Fibroblast of peridontal ligament (primary cell): ENCODE data around the gene FAR2.
"Not testable (repeated sequence)": the region's sequence is repeated elsewhere in the genome, so short reads cannot be mapped to it uniquely, and the experiment has no call there.

Source experiments
- DNase-seq: peaks from one replicate; pipeline ENCODE4 v3.0.0-alpha.2; 2010; ENCODE audit errors: extremely low read depth

Gene FAR2

DNA sequence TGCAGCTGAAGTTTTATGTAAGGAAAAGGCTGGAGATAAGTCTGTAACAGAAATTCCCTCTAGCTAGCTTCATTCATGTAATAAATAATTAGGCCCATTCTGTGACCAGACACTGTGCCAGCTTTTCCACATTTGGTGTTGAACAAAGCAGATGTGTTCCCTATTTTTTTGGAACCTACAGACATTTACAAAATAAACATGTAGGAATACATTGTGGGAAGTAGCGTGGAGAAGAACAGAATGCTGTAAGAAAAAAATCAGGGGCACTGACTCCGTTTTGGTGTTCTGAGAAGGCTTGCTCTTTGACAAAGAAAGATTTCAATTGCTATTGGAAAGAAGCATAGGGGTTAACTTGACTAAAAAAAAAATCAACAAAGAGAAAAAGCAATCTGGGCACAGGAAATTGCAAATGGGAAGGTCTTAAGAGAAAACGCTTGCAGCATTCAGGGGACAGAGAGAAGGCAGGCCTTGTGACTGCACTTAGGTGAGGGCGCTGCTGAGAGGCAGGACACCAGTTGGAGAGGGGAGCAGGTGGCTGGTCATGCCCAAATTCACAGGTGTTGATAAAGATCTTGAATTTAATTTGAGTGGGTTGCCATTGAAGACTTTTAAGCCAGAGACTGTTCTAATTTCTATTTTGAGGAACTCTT is 4.0 kb downstream of the FAR2 start:
- no peak for DNase-seq

DNA sequence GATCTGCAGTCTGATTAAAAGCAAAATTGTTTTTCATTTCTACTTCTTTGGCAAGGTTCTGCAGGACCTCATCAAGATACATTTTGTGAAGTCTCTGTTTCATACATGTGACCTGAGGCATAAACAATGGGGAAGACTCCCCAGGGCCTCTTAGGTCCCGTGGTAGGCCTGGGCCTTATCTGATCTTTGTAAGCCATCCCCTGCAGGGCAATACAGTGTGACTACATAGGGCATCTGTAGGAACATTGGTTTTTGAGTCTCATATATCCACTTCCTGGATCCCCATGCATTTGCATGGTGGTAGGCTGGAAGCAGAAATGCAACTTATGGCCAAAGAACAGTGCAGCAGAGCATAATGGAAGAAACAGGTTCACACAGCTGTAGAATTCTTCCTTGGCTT is 6.0 kb downstream of the FAR2 start:
- no peak for DNase-seq

DNA sequence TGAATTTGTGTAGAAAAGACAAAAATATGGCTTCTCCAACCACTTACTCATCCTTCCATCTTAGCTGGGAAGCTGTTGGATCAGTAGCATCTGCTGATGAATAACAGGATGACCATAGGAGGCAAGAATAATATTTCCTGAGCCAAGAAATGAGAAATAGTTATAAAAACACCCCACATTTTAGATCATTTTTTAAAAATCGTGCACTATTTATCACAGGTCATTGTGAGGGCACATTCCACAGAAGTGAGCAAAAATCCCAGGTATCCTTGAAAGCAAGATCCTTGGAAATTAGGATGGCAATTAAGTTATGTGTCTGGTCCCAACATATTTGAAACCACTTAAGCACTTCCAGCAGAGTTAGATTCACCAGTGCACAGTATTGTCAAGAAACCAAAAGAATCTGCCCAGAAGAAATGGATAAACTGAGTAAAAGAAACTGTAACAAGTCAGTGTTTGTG is 8.4 kb downstream of the FAR2 start:
- peak; percentile 19 for DNase-seq

DNA sequence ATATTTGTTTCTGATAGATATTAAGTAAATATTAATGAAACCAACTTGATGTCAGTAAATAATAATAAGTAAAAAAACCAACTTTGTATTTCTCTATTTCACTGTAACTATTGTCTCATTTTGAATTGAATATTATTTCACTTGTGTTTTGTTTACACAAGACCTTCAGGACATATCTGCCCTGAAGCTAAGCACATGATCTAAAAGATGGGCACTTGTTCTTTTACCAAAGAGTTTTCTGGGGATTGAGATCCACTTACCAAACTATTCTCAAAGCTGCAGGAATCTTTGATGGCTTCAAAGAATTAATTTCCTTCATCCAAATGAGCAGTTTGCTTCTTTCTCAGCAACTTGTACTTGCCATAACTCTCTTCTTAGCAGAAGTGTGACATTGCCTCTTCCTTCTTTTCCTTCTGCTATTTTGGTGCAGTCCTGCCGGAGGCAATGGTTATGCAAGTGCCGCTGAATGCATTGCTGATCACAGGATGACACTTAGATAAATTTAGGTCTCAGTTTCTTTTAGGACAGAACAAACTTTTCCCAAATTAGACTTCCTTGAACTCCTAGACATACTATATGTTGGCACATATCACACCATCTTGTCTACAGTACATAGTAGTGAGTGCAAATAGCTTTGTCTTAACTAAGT is 9.2 kb downstream of the FAR2 start:
- no peak for DNase-seq

DNA sequence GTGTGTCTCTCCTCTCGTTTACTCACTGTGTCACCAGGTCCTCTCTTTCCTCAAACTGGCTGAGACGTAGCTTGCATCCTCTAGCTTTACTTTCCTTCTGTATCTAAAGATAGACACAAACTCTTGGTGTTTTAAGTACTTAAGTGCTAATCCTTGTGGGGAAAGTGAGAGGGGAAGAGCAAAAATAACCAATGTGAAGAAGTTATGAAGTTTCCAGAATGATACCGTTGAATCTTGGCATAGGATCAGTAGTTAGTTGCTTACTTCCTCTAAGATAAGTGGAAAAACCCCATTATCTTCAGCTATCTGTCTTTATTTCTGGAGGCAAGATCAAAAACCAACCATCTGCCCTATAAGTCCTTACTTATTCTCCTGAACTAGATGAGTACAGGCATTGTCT is 10.6 kb downstream of the FAR2 start:
- DNase-seq: no peak

DNA sequence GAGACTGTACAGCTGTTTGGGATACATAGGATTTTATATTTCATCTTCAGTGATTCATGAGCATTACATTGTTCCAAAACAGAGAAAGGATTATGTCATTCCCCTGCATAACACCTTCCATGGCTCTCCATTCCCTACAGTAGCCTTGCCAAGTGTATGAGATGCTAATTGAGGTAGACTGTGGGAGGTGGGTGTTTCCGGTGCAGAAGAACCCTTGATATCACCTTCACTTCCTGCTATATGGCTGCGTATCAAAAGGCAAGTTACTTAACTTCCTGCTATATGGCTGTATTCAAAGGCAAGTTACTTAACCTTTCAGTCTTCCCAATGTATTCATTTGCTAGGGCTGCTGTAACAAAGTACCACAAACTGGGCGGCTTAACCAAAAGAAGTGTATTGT is 11.2 kb downstream of the FAR2 start:
- no peak for DNase-seq

DNA sequence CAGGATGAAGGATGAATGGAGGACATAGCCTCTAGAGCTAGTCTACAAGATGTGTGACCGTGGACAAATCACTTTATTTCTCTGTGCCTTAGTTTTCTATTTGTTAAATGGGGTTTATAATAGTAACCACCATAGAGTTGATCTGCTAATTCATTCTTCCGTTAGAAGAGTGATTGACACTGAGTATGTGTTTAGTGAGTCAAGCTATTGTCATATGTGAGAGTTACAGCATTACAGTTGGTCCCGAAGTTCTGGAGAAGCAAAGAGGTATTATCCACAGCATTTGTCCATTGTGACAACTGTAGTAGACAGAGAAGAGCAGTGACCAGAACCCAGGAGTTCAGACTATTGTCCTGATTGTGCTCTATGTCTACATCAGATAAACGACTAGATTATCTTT is 14.1 kb downstream of the FAR2 start:
- no peak for DNase-seq

DNA sequence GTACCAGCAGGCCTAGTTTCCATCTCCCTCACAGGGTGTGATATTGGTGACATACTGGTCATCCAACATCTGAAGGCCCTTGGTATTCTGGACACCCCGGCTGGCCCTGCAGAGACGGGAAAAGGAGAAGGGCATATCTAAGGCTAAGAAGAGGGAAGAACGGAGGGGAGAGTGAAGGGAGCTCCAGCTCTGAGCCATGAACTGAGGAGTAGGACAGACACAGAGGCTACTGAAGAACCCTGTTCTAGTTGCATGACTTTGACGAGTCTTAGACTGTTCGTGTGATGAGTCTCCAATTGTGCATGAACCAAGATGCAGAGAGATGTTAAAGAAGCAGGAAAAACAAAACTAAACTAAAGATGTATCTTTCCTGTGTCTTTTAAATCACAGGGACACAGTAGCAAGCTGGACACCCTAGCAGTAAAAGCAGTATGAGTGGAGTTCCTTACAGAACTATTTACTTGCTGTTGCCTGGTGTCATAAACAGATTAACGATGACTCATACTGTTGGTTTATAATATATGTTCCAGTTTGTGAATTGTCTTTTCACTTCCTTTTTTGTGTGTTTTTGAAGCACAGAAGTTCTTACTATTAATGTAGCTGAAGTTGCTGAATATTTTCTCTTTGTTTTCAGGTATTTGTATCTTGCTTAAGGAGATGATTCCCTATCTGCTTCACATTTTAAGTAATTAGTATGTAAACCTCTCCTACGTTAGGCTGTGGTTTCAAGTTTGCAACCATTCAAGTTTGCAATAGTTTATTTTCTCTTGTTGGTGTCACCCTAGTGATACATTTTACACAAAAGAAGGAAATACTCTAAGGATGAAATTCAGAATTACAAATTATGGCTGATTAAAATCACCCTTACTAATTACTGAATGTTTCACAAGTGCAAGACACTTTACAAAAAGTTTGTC is 15.7 kb downstream of the FAR2 start:
- DNase-seq: peak; percentile 66

DNA sequence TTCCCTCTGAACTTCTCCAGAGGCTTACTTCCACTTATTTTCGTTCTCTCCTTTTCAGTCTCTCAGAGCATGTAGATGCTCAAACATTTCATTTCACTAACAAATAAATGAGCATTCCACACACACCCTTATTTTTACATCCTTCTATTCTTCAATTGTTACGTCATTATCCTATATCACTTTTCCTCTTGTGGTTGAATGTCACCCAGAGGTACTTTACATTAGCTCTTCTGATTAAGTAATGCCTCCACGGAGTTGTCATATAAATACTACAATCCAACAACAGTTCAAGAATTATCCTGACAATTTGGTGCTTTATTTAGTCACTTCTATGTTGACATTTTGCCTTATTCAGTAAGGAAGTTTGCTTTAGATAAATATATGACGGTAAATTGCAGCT is 18.4 kb downstream of the FAR2 start:
- DNase-seq: no peak

DNA sequence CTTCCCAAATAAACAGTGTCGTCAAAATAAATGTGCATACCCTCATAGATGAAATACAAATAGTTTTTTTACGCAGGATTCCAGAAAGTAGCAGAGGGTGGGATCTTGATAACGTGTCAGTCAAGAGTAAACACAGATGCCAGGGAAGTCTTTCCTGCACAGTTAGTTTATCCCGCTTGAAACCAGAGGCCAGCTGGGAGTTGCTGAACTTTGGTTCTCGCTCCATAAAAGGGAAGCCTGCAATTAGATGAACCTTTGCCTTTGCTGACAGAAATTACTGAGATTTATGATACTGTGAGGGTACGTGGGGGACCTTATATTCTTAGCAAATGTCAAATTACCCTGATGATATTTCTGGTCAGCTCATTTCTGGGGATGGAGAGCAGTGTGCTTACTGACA is 18.9 kb downstream of the FAR2 start:
- no peak for DNase-seq

DNA sequence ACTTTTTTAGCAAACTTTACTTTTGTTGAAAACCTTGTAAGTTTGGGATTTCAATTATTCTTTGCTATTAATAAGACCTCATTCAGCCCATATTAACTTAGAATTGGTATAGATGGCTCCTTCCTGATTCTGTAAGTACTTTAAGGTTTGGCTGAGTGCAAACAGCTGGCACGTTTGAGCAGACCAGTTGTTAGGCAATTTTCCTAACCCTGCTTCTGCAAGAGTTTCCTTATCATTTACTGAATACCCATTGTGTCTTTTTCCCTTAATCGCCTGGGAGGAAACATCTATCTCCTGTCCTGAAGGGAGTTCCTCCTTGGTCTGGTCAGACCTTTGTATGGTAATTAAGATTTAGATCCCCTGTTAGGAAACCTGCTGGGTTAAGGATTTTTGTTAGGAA is 20.9 kb downstream of the FAR2 start:
- DNase-seq: not testable (repeated sequence)

DNA sequence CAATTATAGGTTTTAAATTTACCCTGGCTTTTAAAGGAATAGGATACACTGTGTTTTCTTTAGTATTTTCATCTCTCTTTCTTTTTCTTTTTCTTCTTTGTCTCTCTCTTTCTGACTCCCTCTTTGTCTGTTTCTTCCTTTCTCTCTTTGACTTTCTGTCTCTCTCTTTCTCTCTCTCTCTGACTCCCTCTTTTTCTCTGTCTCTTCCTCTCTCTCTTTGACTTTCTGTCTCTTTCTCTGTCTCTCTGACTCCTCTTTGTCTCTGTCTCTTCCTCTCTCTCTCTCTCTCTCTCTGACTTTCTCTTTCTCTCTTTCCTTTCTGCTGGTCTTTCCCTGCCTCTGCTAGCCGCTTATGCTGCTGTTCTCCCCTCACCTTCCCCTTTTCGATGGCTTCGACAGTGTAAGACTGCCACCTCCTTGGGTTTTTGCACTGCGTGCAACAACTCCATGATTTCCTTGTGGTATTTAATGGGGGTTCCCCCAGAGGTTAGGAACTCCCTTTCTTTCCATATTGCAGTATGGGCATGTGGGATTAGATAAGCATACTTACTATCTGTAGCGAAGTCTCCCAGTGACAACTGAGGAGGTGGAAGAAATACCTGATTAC is 21.5 kb downstream of the FAR2 start:
- DNase-seq: not testable (repeated sequence)

DNA sequence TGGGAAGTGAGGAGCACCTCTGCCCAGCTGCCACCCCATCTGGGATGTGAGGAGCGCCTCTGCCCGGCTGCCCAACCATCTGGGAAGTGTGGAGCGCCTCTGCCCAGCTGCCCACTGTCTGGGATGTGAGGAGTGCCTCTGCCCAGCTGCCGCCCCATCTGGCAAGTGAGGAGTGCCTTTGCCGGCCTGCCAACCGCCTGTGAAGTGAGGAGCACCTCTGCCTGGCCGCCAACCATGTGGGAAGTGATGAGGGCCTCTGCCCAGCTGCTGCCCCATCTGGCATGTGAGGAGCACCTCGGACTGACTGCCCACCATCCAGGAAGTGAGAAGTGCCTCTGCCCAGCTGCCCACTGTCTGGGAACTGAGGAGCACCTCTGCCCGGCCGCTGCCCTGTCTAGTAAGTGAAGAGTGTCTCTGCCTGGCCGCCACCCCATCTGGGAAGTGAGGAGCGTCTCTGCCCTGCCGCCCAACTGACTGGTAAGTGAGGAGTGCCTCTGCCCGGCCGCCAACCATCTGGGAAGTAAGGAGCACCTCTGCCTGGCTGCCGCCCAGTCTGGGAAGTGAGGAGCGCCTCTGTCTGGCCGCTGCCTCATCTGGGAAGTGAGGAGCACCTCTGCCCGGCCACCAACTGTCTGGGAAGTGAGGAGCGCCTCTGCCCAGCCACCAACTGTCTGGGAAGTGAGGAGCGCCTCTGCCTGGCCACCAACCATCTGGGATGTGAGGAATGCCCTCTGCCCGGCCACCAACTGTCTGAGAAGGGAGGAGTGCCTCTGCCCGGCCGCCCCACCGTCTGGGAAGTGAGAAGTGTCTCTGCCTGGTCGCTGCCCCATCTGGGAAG is 22.6 kb downstream of the FAR2 start:
- DNase-seq: no peak

DNA sequence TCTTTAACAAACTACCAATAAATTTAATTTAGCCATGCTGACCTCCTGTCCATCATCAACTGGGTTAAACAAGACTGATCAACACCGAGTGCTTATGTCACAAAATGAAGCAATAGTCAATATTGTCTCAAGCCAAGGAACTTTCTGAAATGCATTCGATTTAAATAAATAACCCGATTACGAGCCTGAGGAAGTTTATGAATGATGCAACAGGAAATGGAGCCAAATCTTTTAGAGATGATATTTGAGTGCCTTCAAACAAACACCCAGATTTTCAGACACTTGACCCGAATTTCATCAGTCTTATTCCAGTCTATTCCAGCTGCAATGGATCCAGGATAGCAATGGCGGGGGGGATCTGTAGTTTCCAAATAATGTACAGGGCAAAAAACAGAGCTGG is 27.9 kb downstream of the FAR2 start:
- DNase-seq: peak; percentile 37

DNA sequence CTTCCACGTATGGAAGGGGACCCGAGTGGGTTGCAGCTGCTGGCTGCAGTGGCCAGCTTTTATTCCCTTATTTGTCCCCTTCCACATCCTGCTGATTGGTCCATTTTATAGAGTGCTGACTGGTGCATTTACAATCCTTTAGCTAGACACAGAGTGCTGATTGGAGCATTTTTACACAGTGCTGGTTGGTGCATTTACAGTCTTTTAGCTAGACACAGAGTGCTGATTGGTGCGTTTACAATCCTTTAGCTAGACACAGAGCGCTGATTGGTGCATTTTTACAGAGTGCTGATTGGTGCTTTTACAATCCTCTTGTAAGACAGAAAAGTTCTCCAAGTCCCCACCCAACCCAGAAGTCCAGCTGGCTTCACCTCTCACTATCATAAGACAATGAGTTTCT is 33.2 kb downstream of the FAR2 start:
- not testable (repeated sequence) for DNase-seq

DNA sequence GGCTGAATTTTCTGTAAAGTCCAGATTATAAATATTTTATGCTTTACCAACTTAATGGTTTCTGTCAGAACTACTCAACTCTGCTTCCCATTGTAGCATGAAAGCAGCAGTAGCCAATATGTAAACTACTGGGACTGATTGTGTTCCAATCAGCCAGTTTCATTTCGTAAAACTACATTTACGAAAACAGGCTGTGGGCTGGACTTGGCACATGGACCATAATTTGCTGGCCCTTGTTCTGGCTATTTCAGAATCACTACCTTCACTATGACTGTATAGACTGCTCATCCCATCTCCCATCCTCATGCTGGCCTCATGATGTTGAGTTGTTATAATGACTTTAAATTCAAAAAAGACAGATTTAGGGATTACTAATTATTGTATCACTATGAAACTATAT is 38.7 kb downstream of the FAR2 start:
- peak; percentile 65 for DNase-seq

DNA sequence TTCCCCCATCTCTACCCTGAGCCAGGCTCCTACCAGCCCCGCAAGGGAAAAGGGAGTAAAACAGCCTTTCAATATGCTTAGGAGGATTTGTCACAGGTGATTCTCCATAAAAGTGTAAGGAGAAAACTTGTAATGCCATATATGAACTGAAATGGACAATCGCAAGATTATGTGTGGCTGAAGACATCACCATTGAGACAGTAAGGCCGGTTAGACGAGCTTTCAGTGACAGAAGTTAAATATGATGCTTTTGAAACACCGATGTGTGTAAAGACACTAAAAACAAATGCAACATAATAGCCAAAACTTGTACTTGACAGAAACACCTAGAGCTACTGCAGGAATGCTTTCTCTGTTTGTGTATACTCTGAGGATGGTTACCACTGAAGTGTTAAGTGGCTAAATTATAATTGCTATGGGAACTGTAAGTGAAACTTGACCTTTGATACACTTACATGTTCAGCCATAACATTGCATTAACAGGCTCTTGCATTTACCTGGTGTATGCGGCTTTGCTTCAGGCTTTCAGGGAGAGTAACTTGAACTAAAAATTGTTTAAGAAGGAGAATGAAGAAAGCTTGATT is 42.3 kb downstream of the FAR2 start:
- DNase-seq: no peak

DNA sequence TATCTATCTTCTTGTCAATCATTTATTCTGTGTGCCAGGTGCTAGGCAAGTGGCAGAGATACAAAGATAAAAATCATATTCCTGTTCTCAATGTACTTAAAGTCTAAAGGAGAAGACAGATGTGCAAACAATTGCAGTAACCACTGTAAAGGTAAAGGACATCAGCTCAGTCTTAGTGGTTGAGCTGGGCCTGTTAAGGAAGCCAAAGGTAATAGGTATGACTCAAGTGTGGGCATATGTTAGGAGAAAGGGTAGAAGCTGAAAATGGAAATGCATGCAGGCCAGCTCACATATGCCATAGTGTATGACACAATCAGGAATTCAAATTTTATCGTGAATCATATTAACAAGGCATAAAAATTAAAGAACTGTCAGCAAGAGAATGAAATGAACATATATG is 49.8 kb downstream of the FAR2 start:
- no peak for DNase-seq

DNA sequence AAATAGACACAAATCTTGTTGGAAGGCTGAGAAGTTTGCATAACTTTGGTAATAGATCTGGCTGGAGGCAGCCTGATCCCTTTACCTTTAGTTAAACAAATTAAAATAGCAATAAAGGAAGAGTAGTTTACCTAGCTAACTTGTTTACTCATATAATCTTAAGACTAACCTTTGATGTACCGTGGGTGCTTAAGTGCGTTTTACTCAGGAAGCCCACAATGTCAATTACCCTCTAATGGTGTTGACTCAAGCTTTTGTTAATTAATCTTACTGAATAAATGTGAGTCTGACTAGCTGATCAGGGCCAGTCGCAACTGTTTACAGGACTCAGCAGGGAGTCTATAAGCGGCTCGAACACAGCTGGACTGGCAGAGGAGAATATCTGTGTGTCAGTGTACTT is 51.5 kb downstream of the FAR2 start:
- no peak for DNase-seq

DNA sequence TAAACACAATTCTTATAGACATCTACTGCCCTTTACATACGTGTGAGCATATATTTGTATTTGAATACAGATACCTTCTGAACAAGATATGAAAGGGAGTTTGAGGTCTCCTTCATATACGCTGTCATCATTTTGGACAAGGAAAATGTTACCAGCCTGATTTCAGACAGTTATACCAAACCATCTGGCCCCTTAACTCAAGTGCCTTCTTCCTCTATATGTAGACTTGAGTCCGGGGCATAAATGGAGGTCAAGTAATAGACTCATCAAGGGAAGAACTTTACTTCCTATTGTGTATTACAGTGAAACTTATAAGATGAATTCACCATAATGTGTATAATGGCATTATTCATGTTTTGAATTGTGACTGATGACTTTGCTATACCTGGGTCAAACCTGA is 52.2 kb downstream of the FAR2 start:
- DNase-seq: no peak

DNA sequence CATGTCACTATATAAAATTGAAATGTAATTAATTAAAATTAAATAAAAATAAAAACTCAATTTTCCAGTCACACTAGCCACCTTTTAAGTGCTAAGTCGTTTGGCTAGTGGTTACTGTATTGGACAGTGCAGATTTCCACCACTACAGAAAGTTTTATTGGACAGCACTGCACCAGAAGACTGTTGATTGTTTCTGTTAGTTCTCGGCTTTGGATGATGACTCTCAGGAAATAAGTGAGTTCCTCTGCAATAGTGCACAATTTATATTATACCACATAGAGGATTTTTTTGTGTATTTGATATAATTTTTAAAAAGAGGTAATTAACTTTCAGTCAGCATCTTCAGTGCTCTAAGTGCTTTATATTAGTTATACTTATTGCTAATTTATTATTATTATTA is 52.7 kb downstream of the FAR2 start:
- no peak for DNase-seq
